Colonic mucosa (tissue), 4 donors: Measurements from ENCODE around the gene TGM2. TPM values are rescaled to one million over a fixed set of nuclear protein-coding genes. Genes with fewer than 3 reads are reported as not detected.

Experiments used
- DNase-seq: peaks from one replicate; pipeline ENCODE4 v3.0.0-alpha.2; 2020
- H3K27ac ChIP-seq: fragments of 200-600 bp; one replicate; pipeline ENCODE4 v1.8.0; 2021
- H3K27me3 ChIP-seq: fragments of 200-600 bp; one replicate; pipeline ENCODE4 v1.8.0; 2021
- H3K36me3 ChIP-seq: fragments of 200-600 bp; one replicate; pipeline ENCODE4 v1.8.0; 2021
- H3K4me1 ChIP-seq: fragments of 200-600 bp; one replicate; pipeline ENCODE4 v1.8.0; 2021; ENCODE audit warnings: mild to moderate bottlenecking
- H3K4me3 ChIP-seq: fragments of 200-600 bp; one replicate; pipeline ENCODE4 v1.8.0; 2021
- H3K9ac ChIP-seq, 2 donors: one replicate each; pipeline ENCODE4 v1.7.0; 2013; ENCODE audit warnings: control low read depth in 2 of 2, low read depth in 2 of 2, low read length in 2 of 2
- H3K9me3 ChIP-seq: fragments of 200-600 bp; one replicate; pipeline ENCODE4 v1.8.0; 2021
- CTCF ChIP-seq: fragments of 200-600 bp; IDR thresholded peaks from one replicate; pipeline ENCODE4 v1.8.0; 2022; ENCODE audit warnings: antibody characterized with exemption, mild to moderate bottlenecking
- intact Hi-C: fragments of 100-400 bp; cut with DNase I; formaldehyde crosslinking; loops from one replicate; pipeline ENCODE4 v1.14.1; 2022
- total RNA-seq, 2 donors: library from RNA; stranded (reverse); fragmentation: NEBNext Ultra II Directional in 1 of 2; extraction: Animal tissue kit (Norgen Biotek cat#: 25700) in 1 of 2; gene quantifications; one replicate each; pipeline ENCODE4 v1.2.1, GENCODE V29; 2021
- donor health status: healthy.
- donor health status: DM: no; HTN: no; CAD: no.
- donor health status: DM: no; HTN: no; CAD: no.

The TGM2 gene
- total RNA-seq, 2 donors from 2014 or later = 14.5 to 32.8 TPM

DNA sequence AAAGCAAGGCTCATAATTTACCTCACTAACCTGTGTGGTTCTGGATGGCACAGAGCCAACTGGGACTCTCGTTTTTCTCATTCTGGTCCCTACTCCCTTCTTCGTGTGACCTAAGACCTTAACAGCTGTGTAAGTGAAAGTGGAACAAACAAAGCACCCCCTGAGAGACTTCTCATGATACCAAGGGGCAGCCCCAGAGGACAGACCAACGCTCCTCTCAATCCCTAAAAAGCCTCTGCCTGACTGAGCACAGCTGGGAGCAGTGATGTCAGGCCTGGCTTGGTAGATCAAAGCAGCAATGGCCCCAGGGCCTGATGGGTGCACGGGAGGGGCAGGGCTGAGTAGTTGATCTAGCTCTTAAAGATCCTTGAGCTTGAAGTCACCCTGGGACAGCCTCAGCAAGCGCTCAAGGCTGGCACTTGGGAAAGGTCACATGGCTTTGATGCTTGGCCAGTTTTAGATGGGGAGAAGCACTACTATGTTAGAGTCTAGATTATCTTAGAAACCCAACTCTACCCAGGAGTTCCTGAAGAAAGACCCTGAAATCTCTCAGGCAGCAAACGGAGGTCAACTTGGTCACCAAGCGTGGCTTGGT, 16.2 kb upstream of the TGM2 start:
- no peak for DNase-seq
- H3K4me3 ChIP-seq = no peak overlapping the region
- TF ChIP-seq CTCF = no peak
- H3K9me3 ChIP-seq = no peaks in the 10 kb centered on the region
- no peak overlapping the region for H3K9ac ChIP-seq
- H3K27me3 ChIP-seq = no peaks in the 10 kb centered on the region
- intact Hi-C loops = no loop called here
- H3K4me1 ChIP-seq = no peaks in the 10 kb centered on the region
- H3K36me3 ChIP-seq = no peaks in the 10 kb centered on the region
- no peak overlapping the region for H3K27ac ChIP-seq

- H3K36me3 ChIP-seq = no peaks in the 10 kb centered on the region
- H3K27ac ChIP-seq = no peak overlapping the region
- H3K4me1 ChIP-seq = no peaks in the 10 kb centered on the region
- no peaks in the 10 kb centered on the region for H3K27me3 ChIP-seq
- DNase-seq = no peak
- H3K9ac ChIP-seq = no peak overlapping the region
- H3K4me3 ChIP-seq = no peak overlapping the region
- TF ChIP-seq CTCF = no peak
- intact Hi-C loops = no loop called here
- no peaks in the 10 kb centered on the region for H3K9me3 ChIP-seq
These were observed 15.7 kb upstream of the TGM2 start for GRCh38 chr20:38180781-38181180.

DNA sequence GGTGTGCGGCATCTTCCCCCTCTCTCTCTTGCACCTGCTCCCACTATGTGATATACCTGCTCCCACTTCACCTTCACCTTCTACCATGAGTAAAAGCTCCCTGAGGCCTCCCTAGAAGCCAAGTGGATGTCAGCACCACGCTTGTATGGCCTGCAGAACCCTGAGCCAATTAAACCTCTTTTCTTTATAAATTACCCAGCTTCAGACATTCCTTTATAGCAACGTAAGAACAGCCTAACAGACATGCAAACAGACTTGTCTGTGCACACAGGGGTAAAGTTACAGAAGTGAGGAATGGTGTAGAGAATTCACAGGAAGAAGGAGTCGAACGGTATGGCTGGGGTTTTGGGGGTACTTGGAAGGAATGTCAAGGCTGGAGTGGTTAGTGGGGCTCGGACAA, 14.8 kb upstream of the TGM2 start:
- H3K27me3 ChIP-seq = no peaks in the 10 kb centered on the region
- H3K27ac ChIP-seq = no peak overlapping the region
- intact Hi-C loops = no loop called here
- H3K4me1 ChIP-seq = no peaks in the 10 kb centered on the region
- TF ChIP-seq CTCF = no peak
- H3K4me3 ChIP-seq = no peak overlapping the region
- no peaks in the 10 kb centered on the region for H3K36me3 ChIP-seq
- H3K9me3 ChIP-seq = no peaks in the 10 kb centered on the region
- DNase-seq = no peak
- H3K9ac ChIP-seq = no peak overlapping the region

DNA sequence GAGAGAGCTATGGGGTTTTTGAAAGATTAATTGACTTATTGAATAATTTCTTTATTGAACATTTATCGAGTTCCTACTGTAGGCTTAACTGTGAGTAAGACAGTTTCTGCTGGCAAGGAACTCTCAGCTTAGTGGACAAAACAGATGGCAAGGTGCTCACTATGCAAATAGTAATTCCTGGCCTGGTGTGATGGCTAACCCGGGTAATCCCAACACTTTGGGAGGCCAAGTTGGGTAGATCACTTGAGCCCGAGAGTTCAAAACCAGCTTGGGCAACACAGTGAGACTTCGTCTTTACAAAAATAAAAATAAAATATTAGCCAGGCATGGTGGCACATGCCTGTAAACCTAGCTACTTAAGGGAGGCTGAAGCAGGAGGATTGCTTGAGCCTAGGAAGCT, 13.5 kb upstream of the TGM2 start:
- Histone ChIP-seq H3K27me3 (no peaks in the 10 kb centered on the region), H3K36me3 (no peaks in the 10 kb centered on the region), H3K9ac (no peak overlapping the region), H3K27ac (no peak overlapping the region), H3K4me1 (no peaks in the 10 kb centered on the region), H3K4me3 (no peak overlapping the region), H3K9me3 (no peaks in the 10 kb centered on the region)
- DNase-seq = no peak
- intact Hi-C loops = no loop called here
- TF ChIP-seq CTCF = no peak

DNA sequence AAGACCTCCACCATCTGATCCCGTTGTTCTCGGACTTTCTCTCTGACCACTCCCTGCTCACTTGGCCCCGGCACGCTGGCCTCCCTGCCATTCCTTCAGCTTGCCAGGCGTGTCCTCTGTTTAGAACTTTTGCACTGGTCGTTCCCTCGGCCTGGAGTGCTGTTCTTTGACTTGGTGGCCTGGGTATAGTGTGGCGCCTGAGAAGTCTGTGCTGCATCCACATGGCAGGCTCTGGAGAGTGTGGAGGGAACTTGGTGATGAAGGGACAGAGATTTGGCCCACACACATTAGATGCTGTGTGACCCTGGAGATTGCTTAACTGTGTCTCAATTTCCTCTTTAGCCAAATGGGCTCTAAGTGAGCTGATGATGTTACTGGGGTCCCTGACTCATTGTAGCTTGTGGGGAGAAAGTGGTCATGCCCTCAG, 13.0 kb upstream of the TGM2 start:
- TF ChIP-seq CTCF = no peak
- H3K4me1 ChIP-seq = no peaks in the 10 kb centered on the region
- no peak for DNase-seq
- no peaks in the 10 kb centered on the region for H3K36me3 ChIP-seq
- intact Hi-C loops = no loop called here
- no peak overlapping the region for H3K27ac ChIP-seq
- no peak overlapping the region for H3K9ac ChIP-seq
- H3K4me3 ChIP-seq = no peak overlapping the region
- no peaks in the 10 kb centered on the region for H3K9me3 ChIP-seq
- H3K27me3 ChIP-seq = no peaks in the 10 kb centered on the region
